Lower lobe of right lung (tissue), 2 donors: ENCODE results near the gene REST. TPM values are rescaled to one million over a fixed set of nuclear protein-coding genes. Genes with fewer than 3 reads are reported as not detected.

ENCODE experiments used
- ATAC-seq, 2 donors: fragments of 200-7000 bp; cut with Tn5 transposase; one replicate each; pipeline ENCODE4 v1.9.1; 2020 to 2022; ENCODE audit warnings: mild to moderate bottlenecking in 2 of 2, moderate library complexity in 2 of 2
- DNase-seq: peaks from one replicate; pipeline ENCODE4 v3.0.0-alpha.2; 2020
- H3K27ac ChIP-seq: fragments of 200-600 bp; one replicate; pipeline ENCODE4 v1.8.0; 2022
- H3K27me3 ChIP-seq: fragments of 200-600 bp; one replicate; pipeline ENCODE4 v1.8.0; 2022; ENCODE audit warnings: low read depth
- H3K36me3 ChIP-seq: fragments of 200-600 bp; one replicate; pipeline ENCODE4 v1.8.0; 2022; ENCODE audit warnings: mild to moderate bottlenecking
- H3K4me1 ChIP-seq: fragments of 200-600 bp; one replicate; pipeline ENCODE4 v1.8.0; 2022
- H3K4me3 ChIP-seq: fragments of 200-600 bp; one replicate; pipeline ENCODE4 v1.8.0; 2022; ENCODE audit warnings: mild to moderate bottlenecking
- H3K9me3 ChIP-seq: fragments of 200-600 bp; one replicate; pipeline ENCODE4 v1.8.0; 2022
- intact Hi-C: fragments of 100-400 bp; cut with DNase I; formaldehyde crosslinking; loops from one replicate; pipeline ENCODE4 v1.11.0; 2022
- total RNA-seq: library from RNA; stranded (reverse); fragmentation: NEBNext Ultra II Directional; extraction: Animal tissue kit (Norgen Biotek cat#: 25700); gene quantifications from one replicate; pipeline ENCODE4 v1.2.1, GENCODE V29; 2021
- TF ChIP-seq, protein P1 (sequence below): fragments of 200-600 bp; IDR thresholded peaks from one replicate; pipeline ENCODE4 v1.8.0; 2022; ENCODE audit warnings: antibody characterized with exemption, mild to moderate bottlenecking
- donor health status: DM: no; HTN: yes; CAD: no; lungs with severe emphysema.

REST gene
- total RNA-seq, 1 donor from 2014 or later, result 39.5 TPM

GRCh38 chr4:56959100-56959499 lies 51.4 kb downstream of the REST start:
- no peaks in the 10 kb centered on the region for H3K27me3 ChIP-seq
- TF ChIP-seq, protein P1, sequence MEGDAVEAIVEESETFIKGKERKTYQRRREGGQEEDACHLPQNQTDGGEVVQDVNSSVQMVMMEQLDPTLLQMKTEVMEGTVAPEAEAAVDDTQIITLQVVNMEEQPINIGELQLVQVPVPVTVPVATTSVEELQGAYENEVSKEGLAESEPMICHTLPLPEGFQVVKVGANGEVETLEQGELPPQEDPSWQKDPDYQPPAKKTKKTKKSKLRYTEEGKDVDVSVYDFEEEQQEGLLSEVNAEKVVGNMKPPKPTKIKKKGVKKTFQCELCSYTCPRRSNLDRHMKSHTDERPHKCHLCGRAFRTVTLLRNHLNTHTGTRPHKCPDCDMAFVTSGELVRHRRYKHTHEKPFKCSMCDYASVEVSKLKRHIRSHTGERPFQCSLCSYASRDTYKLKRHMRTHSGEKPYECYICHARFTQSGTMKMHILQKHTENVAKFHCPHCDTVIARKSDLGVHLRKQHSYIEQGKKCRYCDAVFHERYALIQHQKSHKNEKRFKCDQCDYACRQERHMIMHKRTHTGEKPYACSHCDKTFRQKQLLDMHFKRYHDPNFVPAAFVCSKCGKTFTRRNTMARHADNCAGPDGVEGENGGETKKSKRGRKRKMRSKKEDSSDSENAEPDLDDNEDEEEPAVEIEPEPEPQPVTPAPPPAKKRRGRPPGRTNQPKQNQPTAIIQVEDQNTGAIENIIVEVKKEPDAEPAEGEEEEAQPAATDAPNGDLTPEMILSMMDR, result no peak
- H3K36me3 ChIP-seq, result peaks cover 29% of the 10 kb centered on the region
- DNase-seq (no peak), ATAC-seq (no peak)
- H3K4me1 ChIP-seq, result peaks cover 6% of the 10 kb centered on the region
- no peak overlapping the region for H3K27ac ChIP-seq
- no peaks in the 10 kb centered on the region for H3K9me3 ChIP-seq
- intact Hi-C loops, result no loop called here
- no peak overlapping the region for H3K4me3 ChIP-seq

DNA sequence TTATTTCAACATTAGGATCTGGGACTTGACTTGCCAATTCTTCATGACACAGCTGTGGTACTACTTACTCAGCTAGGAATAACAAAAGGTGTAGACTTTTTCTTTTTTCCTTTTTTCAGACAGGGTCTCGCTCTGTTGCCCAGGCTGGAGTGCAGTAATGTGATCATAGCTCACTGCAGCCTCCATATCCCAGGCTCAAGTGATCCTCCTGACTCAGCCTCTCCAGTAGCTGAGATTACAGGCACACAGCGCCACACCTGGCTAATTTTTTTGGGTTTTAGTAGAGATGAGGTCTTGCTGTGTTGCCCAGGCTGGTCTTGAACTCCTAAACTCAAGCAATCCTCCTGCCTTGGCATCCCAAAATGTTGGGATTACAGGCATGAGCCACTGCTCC lies 53.4 kb downstream of the REST start:
- Histone ChIP-seq H3K9me3 (no peaks in the 10 kb centered on the region), H3K27ac (no peak overlapping the region), H3K4me3 (no peak overlapping the region), H3K36me3 (peaks cover 49% of the 10 kb centered on the region), H3K27me3 (no peaks in the 10 kb centered on the region), H3K4me1 (peaks cover 6% of the 10 kb centered on the region)
- ATAC-seq, result no peak
- TF ChIP-seq, protein P1, result no peak
- no peak for DNase-seq
- intact Hi-C loops, result no loop called here

GRCh38 chr4:56971383-56971782 lies 63.7 kb downstream of the REST start:
- TF ChIP-seq, protein P1, result no peak
- H3K4me3 ChIP-seq, result no peak overlapping the region
- H3K27me3 ChIP-seq, result no peaks in the 10 kb centered on the region
- H3K36me3 ChIP-seq, result peaks cover 79% of the 10 kb centered on the region
- H3K4me1 ChIP-seq, result peaks cover 21% of the 10 kb centered on the region
- no peak for DNase-seq
- ATAC-seq, result no peak
- H3K9me3 ChIP-seq, result no peaks in the 10 kb centered on the region
- intact Hi-C loops, result no loop called here
- H3K27ac ChIP-seq, result no peak overlapping the region

GRCh38 chr4:56972389-56972788 lies 64.7 kb downstream of the REST start:
- no peak overlapping the region for H3K27ac ChIP-seq
- intact Hi-C loops, result no loop called here
- TF ChIP-seq, protein P1, result no peak
- ATAC-seq (no peak), DNase-seq (no peak)
- H3K4me1 ChIP-seq, result peaks cover 23% of the 10 kb centered on the region
- H3K9me3 ChIP-seq, result no peaks in the 10 kb centered on the region
- peaks cover 69% of the 10 kb centered on the region for H3K36me3 ChIP-seq
- H3K27me3 ChIP-seq, result no peaks in the 10 kb centered on the region
- H3K4me3 ChIP-seq, result no peak overlapping the region

DNA sequence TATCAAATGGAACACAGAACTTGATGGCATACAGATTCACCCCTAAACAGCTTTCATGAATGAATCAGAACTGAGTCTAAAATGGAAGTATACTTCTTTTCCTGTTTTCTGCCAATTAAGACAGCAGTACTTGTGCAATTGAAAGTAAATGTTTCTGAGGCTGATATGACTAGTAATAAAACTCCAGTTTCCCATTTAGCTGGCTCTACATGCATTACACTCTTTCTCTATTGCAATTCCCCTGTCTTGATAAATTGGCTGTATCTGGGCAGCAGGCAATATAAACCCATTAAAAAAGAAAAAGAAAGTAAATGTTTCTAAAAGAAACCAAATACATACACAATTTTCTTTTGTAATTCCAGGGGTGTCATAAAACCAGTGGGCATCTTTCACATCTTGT lies 65.1 kb downstream of the REST start:
- Histone ChIP-seq H3K27me3 (no peaks in the 10 kb centered on the region), H3K4me3 (no peak overlapping the region), H3K36me3 (peaks cover 65% of the 10 kb centered on the region), H3K4me1 (peaks cover 23% of the 10 kb centered on the region), H3K9me3 (no peaks in the 10 kb centered on the region), H3K27ac (no peak overlapping the region)
- ATAC-seq (no peak), DNase-seq (no peak)
- intact Hi-C loops, result no loop called here
- TF ChIP-seq, protein P1, result no peak

GRCh38 chr4:56973336-56973735 lies 65.6 kb downstream of the REST start:
- intact Hi-C loops, result no loop called here
- DNase-seq (no peak), ATAC-seq (no peak)
- Histone ChIP-seq H3K27ac (no peak overlapping the region), H3K27me3 (no peaks in the 10 kb centered on the region), H3K4me3 (no peak overlapping the region), H3K4me1 (peaks cover 23% of the 10 kb centered on the region), H3K36me3 (peaks cover 60% of the 10 kb centered on the region), H3K9me3 (no peaks in the 10 kb centered on the region)
- TF ChIP-seq, protein P1, result no peak
